ENCODE measurements around the gene ARHGAP15.

Gene ARHGAP15

GRCh38 chr2:143183804-143184463 is 54.7 kb downstream of the ARHGAP15 start:
- H3K27ac ChIP-seq (ENCODE audit: low read depth, low read length), result no peak overlapping the region
- no peaks in the 10 kb centered on the region for H3K36me3 ChIP-seq (ENCODE audit: control insufficient read depth, insufficient read depth, low read length)
- H3K9ac ChIP-seq (ENCODE audit: low read length), result no peak overlapping the region
- no peaks in the 10 kb centered on the region for H3K4me1 ChIP-seq (ENCODE audit: control insufficient read depth, insufficient read depth, low read length)
- no peaks in the 10 kb centered on the region for H3K27me3 ChIP-seq (ENCODE audit: control insufficient read depth, insufficient read depth, low read length)
- H3K4me3 ChIP-seq (ENCODE audit: low read length), result no peak overlapping the region

- Histone ChIP-seq H3K4me3 (ENCODE audit: low read length) (no peak overlapping the region), H3K9ac (ENCODE audit: low read length) (no peak overlapping the region), H3K27me3 (ENCODE audit: control insufficient read depth, insufficient read depth, low read length) (no peaks in the 10 kb centered on the region), H3K27ac (ENCODE audit: low read depth, low read length) (no peak overlapping the region), H3K36me3 (ENCODE audit: control insufficient read depth, insufficient read depth, low read length) (no peaks in the 10 kb centered on the region), H3K4me1 (ENCODE audit: control insufficient read depth, insufficient read depth, low read length) (no peaks in the 10 kb centered on the region)
Observed at GRCh38 chr2:143186876-143187275, 57.7 kb downstream of the ARHGAP15 start.

GRCh38 chr2:143190431-143190830 is 61.2 kb downstream of the ARHGAP15 start:
- Histone ChIP-seq H3K27me3 (ENCODE audit: control insufficient read depth, insufficient read depth, low read length) (no peaks in the 10 kb centered on the region), H3K27ac (ENCODE audit: low read depth, low read length) (no peak overlapping the region), H3K4me1 (ENCODE audit: control insufficient read depth, insufficient read depth, low read length) (no peaks in the 10 kb centered on the region), H3K36me3 (ENCODE audit: control insufficient read depth, insufficient read depth, low read length) (no peaks in the 10 kb centered on the region), H3K4me3 (ENCODE audit: low read length) (no peak overlapping the region), H3K9ac (ENCODE audit: low read length) (no peak overlapping the region)

- no peaks in the 10 kb centered on the region for H3K27me3 ChIP-seq (ENCODE audit: control insufficient read depth, insufficient read depth, low read length)
- H3K9ac ChIP-seq (ENCODE audit: low read length), result no peak overlapping the region
- no peaks in the 10 kb centered on the region for H3K4me1 ChIP-seq (ENCODE audit: control insufficient read depth, insufficient read depth, low read length)
- no peak overlapping the region for H3K27ac ChIP-seq (ENCODE audit: low read depth, low read length)
- no peaks in the 10 kb centered on the region for H3K36me3 ChIP-seq (ENCODE audit: control insufficient read depth, insufficient read depth, low read length)
- H3K4me3 ChIP-seq (ENCODE audit: low read length), result no peak overlapping the region
Observed at GRCh38 chr2:143192106-143192505, 62.9 kb downstream of the ARHGAP15 start.

GRCh38 chr2:143192716-143193115 is 63.5 kb downstream of the ARHGAP15 start:
- H3K9ac ChIP-seq (ENCODE audit: low read length), result no peak overlapping the region
- H3K27me3 ChIP-seq (ENCODE audit: control insufficient read depth, insufficient read depth, low read length), result no peaks in the 10 kb centered on the region
- H3K4me1 ChIP-seq (ENCODE audit: control insufficient read depth, insufficient read depth, low read length), result no peaks in the 10 kb centered on the region
- H3K36me3 ChIP-seq (ENCODE audit: control insufficient read depth, insufficient read depth, low read length), result no peaks in the 10 kb centered on the region
- no peak overlapping the region for H3K4me3 ChIP-seq (ENCODE audit: low read length)
- no peak overlapping the region for H3K27ac ChIP-seq (ENCODE audit: low read depth, low read length)

- no peaks in the 10 kb centered on the region for H3K27me3 ChIP-seq (ENCODE audit: control insufficient read depth, insufficient read depth, low read length)
- no peaks in the 10 kb centered on the region for H3K36me3 ChIP-seq (ENCODE audit: control insufficient read depth, insufficient read depth, low read length)
- no peak overlapping the region for H3K4me3 ChIP-seq (ENCODE audit: low read length)
- H3K27ac ChIP-seq (ENCODE audit: low read depth, low read length), result no peak overlapping the region
- H3K9ac ChIP-seq (ENCODE audit: low read length), result no peak overlapping the region
- H3K4me1 ChIP-seq (ENCODE audit: control insufficient read depth, insufficient read depth, low read length), result no peaks in the 10 kb centered on the region
Observed at GRCh38 chr2:143193121-143193520, 63.9 kb downstream of the ARHGAP15 start.

- Histone ChIP-seq H3K27ac (ENCODE audit: low read depth, low read length) (no peak overlapping the region), H3K4me1 (ENCODE audit: control insufficient read depth, insufficient read depth, low read length) (no peaks in the 10 kb centered on the region), H3K9ac (ENCODE audit: low read length) (no peak overlapping the region), H3K4me3 (ENCODE audit: low read length) (no peak overlapping the region), H3K36me3 (ENCODE audit: control insufficient read depth, insufficient read depth, low read length) (no peaks in the 10 kb centered on the region), H3K27me3 (ENCODE audit: control insufficient read depth, insufficient read depth, low read length) (no peaks in the 10 kb centered on the region)
Observed at GRCh38 chr2:143195511-143195910, 66.3 kb downstream of the ARHGAP15 start.

- Histone ChIP-seq H3K36me3 (ENCODE audit: control insufficient read depth, insufficient read depth, low read length) (no peaks in the 10 kb centered on the region), H3K4me3 (ENCODE audit: low read length) (no peak overlapping the region), H3K4me1 (ENCODE audit: control insufficient read depth, insufficient read depth, low read length) (no peaks in the 10 kb centered on the region), H3K9ac (ENCODE audit: low read length) (no peak overlapping the region), H3K27me3 (ENCODE audit: control insufficient read depth, insufficient read depth, low read length) (no peaks in the 10 kb centered on the region), H3K27ac (ENCODE audit: low read depth, low read length) (no peak overlapping the region)
Observed at GRCh38 chr2:143204062-143204461, 74.8 kb downstream of the ARHGAP15 start.

GRCh38 chr2:143205106-143205764 is 76.0 kb downstream of the ARHGAP15 start:
- H3K9ac ChIP-seq (ENCODE audit: low read length), result no peak overlapping the region
- H3K36me3 ChIP-seq (ENCODE audit: control insufficient read depth, insufficient read depth, low read length), result no peaks in the 10 kb centered on the region
- H3K27ac ChIP-seq (ENCODE audit: low read depth, low read length), result no peak overlapping the region
- no peaks in the 10 kb centered on the region for H3K27me3 ChIP-seq (ENCODE audit: control insufficient read depth, insufficient read depth, low read length)
- no peak overlapping the region for H3K4me3 ChIP-seq (ENCODE audit: low read length)
- no peaks in the 10 kb centered on the region for H3K4me1 ChIP-seq (ENCODE audit: control insufficient read depth, insufficient read depth, low read length)

GRCh38 chr2:143209570-143210445 is 80.6 kb downstream of the ARHGAP15 start:
- H3K4me1 ChIP-seq (ENCODE audit: control insufficient read depth, insufficient read depth, low read length), result no peaks in the 10 kb centered on the region
- H3K36me3 ChIP-seq (ENCODE audit: control insufficient read depth, insufficient read depth, low read length), result no peaks in the 10 kb centered on the region
- no peaks in the 10 kb centered on the region for H3K27me3 ChIP-seq (ENCODE audit: control insufficient read depth, insufficient read depth, low read length)
- H3K9ac ChIP-seq (ENCODE audit: low read length), result no peak overlapping the region
- H3K4me3 ChIP-seq (ENCODE audit: low read length), result no peak overlapping the region
- no peak overlapping the region for H3K27ac ChIP-seq (ENCODE audit: low read depth, low read length)

GRCh38 chr2:143210446-143210819 is 81.2 kb downstream of the ARHGAP15 start:
- Histone ChIP-seq H3K9ac (ENCODE audit: low read length) (no peak overlapping the region), H3K27ac (ENCODE audit: low read depth, low read length) (no peak overlapping the region), H3K4me1 (ENCODE audit: control insufficient read depth, insufficient read depth, low read length) (no peaks in the 10 kb centered on the region), H3K4me3 (ENCODE audit: low read length) (no peak overlapping the region), H3K27me3 (ENCODE audit: control insufficient read depth, insufficient read depth, low read length) (no peaks in the 10 kb centered on the region), H3K36me3 (ENCODE audit: control insufficient read depth, insufficient read depth, low read length) (no peaks in the 10 kb centered on the region)

GRCh38 chr2:143217512-143218115 is 88.4 kb downstream of the ARHGAP15 start:
- H3K4me3 ChIP-seq (ENCODE audit: low read length), result no peak overlapping the region
- no peak overlapping the region for H3K27ac ChIP-seq (ENCODE audit: low read depth, low read length)
- no peak overlapping the region for H3K9ac ChIP-seq (ENCODE audit: low read length)
- no peaks in the 10 kb centered on the region for H3K27me3 ChIP-seq (ENCODE audit: control insufficient read depth, insufficient read depth, low read length)
- no peaks in the 10 kb centered on the region for H3K36me3 ChIP-seq (ENCODE audit: control insufficient read depth, insufficient read depth, low read length)
- H3K4me1 ChIP-seq (ENCODE audit: control insufficient read depth, insufficient read depth, low read length), result no peaks in the 10 kb centered on the region
